H54 (cell line): ENCODE results near the gene JUP.

Experiments used
- DNase-seq: peaks from one replicate; pipeline ENCODE4 v3.0.0; 2011; ENCODE audit warnings: low spot score, mixed read lengths; ENCODE audit not compliant: insufficient read length
- FAIRE-seq: peaks from 3 replicates; lab custom pipeline; 2011; peaks lifted over from hg19 to GRCh38; lab: Jason Lieb, UNC
- POLR2A ChIP-seq: IDR thresholded peaks from 2 replicates; pipeline ENCODE4 v1.6.1; 2011; ENCODE audit warnings: low read depth, mild to moderate bottlenecking, low read length

The JUP gene

DNA sequence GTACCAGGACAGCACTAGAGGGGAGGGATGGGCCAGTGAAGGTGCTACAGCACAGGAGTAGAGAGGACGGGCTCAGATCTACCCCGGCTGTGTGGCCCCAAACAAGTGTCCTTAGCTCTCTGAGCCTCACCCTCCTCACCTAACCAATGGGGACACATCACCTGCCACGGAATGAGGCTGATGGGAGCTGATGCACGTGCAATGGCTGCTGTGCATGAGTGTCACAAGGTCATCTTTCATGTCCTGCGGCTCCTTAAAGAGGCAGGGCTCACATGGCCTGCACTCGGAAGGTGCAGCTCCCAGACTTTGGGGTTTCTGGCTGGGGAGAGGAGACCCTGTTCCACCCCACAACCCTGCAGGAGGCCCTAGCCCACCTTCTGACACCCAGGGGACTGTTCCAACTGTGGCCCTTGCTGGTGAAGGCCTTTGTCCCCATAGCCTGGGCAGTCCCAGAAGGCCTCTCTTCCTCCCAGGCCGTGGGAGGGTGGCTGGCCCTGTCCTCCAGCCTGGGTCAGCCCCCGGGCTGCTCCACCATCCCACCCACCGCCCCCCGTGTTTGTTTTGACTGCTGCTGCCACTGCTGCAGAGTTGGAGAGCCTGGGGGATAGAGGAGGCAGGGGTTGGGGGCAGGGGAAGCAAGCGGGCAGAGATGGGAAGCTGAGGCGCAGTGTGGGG lies 62.6 kb downstream of the JUP start:
- no peak for TF ChIP-seq POLR2A
- DNase-seq (no peak), FAIRE-seq (no peak)

DNA sequence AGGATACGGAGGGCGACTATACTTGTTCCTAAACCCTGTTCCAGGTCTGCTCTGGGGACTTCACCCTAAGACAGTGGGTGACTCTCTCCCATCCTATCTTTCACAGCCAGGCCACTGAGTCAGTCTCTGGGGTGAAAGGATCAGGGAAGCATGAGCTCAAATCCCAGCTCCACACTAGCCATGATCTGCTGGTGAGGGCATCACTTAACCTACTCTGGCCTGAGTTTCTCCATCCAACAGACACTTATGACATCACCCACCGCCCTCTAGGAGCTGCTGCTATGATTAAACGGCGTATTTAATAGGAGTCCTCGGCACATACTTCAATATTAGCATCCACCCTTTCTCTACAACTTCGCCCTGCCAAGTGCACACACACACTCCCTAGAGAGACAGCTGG lies 64.3 kb downstream of the JUP start:
- no peak for TF ChIP-seq POLR2A
- DNase-seq (no peak), FAIRE-seq (no peak)

DNA sequence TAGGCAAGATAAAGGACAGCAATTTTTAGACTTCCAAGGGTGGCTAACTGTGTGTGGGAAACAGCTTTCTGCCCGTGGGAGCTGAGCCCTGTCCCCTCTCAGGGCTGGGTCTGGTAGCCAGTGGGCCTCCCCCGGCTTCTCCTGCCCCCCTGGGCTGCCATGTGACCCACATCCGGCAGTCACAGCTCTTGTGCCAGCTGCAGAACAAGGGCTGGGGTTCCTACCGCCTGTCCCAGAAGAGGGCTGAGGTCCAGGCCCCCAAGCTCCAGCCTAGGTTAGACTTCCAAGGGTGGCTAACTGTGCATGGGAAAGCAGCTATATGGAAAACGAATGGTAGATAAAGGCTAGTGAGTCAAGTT lies 68.2 kb downstream of the JUP start:
- FAIRE-seq = no peak

DNA sequence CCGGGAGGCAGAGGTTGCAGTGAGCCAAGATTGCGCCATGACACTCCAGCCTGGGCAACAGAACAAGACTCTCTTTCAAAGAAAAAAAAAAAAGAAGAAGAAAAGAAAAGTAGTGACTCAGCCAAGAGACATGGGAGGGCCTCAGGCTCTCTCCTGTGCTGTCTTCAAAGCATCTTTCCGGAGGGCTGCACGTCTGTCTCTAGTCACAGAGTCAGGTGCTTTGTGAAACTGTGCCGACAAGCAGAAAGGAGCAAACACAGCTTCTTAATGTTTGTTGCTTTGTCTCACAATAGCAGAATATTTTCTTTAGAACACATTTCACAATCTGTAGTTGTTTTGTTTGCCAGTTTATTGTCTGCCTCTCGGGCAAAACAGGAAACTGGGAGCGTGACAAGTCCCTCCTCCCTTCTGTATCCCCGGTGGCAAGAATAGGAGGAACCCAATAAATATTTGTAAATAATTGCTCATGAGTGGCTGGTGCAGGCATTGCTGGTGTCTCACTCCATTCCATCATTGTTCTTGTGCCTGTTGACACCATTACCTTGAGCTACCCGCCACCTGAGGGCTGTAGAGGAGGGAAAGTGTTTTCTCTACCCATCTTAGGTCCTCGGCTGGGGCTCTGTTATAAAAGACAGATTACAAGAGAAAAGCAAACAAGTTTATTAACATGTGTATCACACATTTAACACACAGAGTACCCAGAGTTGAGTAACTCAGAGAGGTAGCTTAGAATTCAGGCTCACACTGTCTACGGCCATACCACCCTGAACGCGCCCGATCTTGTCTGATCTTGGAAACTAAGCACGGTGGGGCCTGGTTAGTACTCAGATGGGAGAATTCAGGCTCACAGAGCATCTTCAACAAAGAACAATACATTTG lies 68.9 kb downstream of the JUP start:
- FAIRE-seq (no peak), DNase-seq (no peak)
- TF ChIP-seq POLR2A = no peak

More for the DNA sequence above, 68.2 kb downstream of the JUP start:
- no peak for TF ChIP-seq POLR2A
- DNase-seq = no peak

DNA sequence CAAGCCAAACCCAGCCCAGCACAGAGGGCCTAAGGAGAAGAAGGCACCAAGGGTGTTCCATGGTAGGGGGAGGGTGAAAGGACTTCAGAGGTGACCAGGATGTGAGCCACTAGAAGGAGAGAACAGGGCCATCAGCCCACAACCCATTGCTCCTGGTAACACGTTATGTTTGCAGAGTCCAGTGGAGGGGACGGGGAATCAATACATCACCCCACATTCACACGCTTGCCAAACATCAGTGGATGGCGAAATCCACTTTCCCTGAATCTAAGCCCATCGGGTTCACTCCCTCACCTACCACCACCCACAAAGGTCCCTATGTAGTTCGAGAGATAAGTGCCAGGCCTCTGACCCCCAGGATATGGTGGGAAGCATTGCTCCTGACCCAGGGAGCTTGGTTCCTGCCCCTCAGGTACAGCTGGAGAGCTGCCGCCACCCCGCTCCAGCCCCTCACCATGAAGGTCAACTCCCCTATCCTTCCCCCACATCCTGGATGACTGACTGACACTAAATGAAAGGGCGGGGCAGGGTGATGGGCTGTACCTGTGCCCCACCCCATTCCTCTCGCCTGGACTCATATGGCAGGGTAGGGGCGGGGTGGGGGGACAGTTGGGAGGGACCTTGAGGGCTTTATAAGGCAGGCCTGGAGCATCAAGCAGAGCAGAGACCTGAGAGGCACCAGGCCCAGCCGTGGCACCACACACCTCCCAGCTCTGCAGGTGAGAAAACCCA lies 74.7 kb downstream of the JUP start, which contains the start of gene GAST:
Gene GAST (plus strand): TSS at position 663 of the 732 bp plus-strand sequence. CDS start 3,106 bp downstream, outside the sequence.
- no peak for FAIRE-seq
- TF ChIP-seq POLR2A = no peak
- DNase-seq = no peak

DNA sequence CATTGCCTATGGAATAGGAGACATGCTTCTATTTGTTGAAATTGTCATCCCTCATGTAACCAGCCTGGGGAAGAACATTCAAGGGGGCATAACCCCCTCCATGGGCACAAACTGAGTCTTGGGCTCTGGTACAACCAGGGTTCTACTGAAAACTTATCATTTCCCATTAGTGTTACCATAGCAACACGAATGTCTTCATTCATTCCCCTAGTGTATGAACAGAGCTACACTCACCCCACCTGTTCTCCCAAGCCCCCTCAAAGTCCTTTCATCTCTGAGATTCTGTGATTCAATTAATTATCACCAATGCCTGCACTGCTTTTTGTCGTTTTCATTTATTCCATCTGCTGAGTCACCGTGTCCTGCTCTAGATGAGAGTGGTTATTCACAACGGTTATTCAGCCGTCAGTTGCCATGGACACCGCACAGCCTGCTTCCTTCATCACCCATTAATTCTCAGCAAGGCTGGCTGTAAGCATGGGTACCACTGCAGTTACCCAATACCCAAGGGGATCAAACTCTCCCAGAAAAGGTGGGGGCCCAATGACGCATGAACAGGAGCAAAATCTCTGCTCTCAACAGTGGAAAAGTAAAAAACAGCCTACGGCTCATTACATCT lies 75.9 kb downstream of the JUP start:
- DNase-seq = peak; percentile 77
- no peak for TF ChIP-seq POLR2A
- FAIRE-seq = no peak

DNA sequence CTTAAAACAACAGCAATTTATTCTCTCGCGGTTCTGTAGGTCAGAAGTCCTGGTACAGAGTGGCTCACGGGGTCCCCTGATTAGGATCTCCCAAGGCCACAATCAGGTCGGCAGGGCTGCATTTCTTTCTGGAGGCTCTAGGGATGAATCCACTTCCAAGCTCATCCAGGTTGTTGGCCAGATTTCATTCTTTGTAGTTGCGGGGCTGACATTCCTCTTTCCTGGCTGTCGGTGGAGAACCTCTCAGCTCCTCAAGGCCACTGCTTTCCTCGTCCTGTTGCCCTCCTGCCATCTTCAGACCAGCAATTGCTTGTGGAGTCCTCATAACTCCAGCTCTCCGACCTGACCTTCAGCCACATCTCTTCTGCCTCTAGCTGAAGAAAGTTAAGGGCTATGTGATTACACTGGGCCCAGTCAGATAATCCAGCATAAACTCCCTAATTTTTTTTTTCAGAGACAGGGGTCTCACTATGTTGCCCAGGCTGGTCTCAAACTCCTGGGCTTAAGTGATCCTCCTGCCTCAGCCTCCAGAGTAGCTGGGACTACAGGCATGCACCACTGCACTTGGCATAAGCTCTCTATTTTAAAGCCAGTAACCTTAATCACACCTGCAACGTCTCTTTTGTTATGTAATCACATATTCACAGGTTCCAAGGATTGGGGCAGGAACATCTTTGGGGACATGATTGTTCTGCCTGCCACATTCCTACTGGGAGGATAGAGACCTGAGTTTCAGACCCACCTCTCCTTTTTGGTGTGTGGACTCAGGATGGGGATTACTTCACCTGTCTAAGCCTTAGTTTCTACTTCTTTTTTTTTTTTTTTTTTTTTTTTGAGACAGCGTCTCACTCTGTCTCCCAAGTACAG lies 78.5 kb downstream of the JUP start:
- TF ChIP-seq POLR2A = no peak
- DNase-seq (no peak), FAIRE-seq (no peak)

DNA sequence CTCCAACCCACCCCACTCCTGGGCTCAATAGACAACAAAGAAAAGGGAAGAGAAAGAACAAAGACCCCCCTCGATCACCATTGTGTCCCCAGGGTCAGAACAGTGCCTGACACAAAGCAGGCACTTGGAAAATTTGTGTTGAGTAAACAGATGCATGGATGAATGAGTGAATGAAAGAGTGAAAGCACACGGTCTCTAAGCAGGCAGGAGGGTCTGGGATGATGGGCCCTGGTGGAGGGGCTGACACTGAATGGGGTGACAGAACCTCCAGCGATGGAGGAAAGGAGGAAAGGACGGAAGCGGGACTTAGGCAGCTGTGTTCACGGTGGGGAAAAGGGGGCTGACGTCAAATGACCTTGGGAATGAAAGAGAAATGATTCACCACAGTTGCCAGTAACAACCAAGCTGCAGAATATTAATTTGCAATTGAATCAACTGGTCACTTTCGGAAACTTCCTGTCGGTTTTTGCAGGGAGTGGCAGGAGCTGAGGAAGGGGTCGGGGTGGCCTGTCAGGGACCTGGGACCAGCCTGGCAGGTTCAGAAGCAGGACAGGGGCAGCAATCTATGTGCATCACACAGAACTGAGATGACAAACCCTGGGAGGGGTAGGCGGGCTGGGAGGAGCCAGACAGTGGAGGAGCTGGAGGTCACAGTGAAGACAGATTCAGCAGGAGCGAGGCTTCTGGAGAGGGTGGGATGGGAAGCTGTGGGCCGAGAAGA lies 81.1 kb downstream of the JUP start:
- no peak for DNase-seq
- TF ChIP-seq POLR2A = no peak
- FAIRE-seq = no peak
